A549 (cell line): ENCODE data around the gene FER. TPM values are rescaled to one million over a fixed set of nuclear protein-coding genes. Genes with fewer than 3 reads are reported as not detected.

Experiments used
- ATAC-seq, 2 experiments: fragments of 200-7000 bp in 1 of 2; fragments of >200 bp in 1 of 2; cut with Nextera tagmentation in 1 of 2; cut with Tn5 transposase in 1 of 2; 3 replicates each; pipeline versions ENCODE4 v1.8.0 to v1.9.1; 2018 to 2020; ENCODE audit warnings: mild to moderate bottlenecking in 1 of 2, moderate library complexity in 1 of 2
- CTCF ChIA-PET: fragments of 300-600 bp; sonication (Branson Sonifier 250); formaldehyde crosslinking; extraction: SDS; loops from one replicate; lab custom pipeline; 2021; ENCODE audit warnings: antibody characterized with exemption, inconsistent platforms; lab: Yijun Ruan, JAX
- POLR2A ChIA-PET: fragments of 350-600 bp; formaldehyde crosslinking; extraction: SDS; loops from one replicate; lab custom pipeline; 2021; ENCODE audit warnings: antibody characterized with exemption, inconsistent platforms; lab: Yijun Ruan, JAX
- DNase-seq, 2 experiments: peaks; one replicate each; pipeline versions ENCODE4 v3.0.0 to v3.0.0-alpha.2; 2011 to 2016; ENCODE audit warnings: low read depth in 1 of 2, low spot score in 1 of 2
- FAIRE-seq: peaks from 2 replicates; lab custom pipeline; 2011; peaks lifted over from hg19 to GRCh38; lab: Jason Lieb, UNC
- H3K27ac ChIP-seq, 2 experiments: fragments of >200 bp; sonication (Bioruptor Twin); formaldehyde crosslinking; 3 replicates each; pipeline ENCODE4 v1.5.1; 2016 to 2017
- H3K4me1 ChIP-seq: fragments of >200 bp; sonication (Bioruptor Twin); formaldehyde crosslinking; 3 replicates; pipeline ENCODE4 v1.6.1; 2016
- H3K4me2 ChIP-seq: fragments of >200 bp; sonication (Bioruptor Twin); formaldehyde crosslinking; 3 replicates; pipeline ENCODE4 v1.6.1; 2016
- H3K4me3 ChIP-seq: fragments of >200 bp; sonication (Bioruptor Twin); formaldehyde crosslinking; 3 replicates; pipeline ENCODE4 v1.5.1; 2016
- H3K9me3 ChIP-seq: fragments of >200 bp; sonication (Bioruptor Twin); formaldehyde crosslinking; 3 replicates; pipeline ENCODE4 v1.6.1; 2016
- ATOH8 ChIP-seq: fragments of 250-450 bp; sonication (Bioruptor Pico); IDR thresholded peaks from 2 replicates; pipeline ENCODE4 v1.5.0; 2020; ENCODE audit warnings: low read depth, mild to moderate bottlenecking, moderate library complexity
- BHLHE40 ChIP-seq: IDR thresholded peaks from 2 replicates; pipeline ENCODE4 v1.6.1; 2012; ENCODE audit warnings: low read depth, low read length, inconsistent platforms
- CBX2 ChIP-seq: fragments of 200-600 bp; sonication (generic); IDR thresholded peaks from 2 replicates; pipeline ENCODE4 v1.6.1; 2016; ENCODE audit warnings: low read depth, mild to moderate bottlenecking, borderline replicate concordance
- EHMT2 ChIP-seq: fragments of 200-600 bp; sonication (generic); IDR thresholded peaks from 2 replicates; pipeline ENCODE4 v1.6.1; 2016; ENCODE audit warnings: antibody characterized with exemption, low read depth, mild to moderate bottlenecking, moderate library complexity
- ELK1 ChIP-seq: fragments of 150-350 bp; IDR thresholded peaks from 2 replicates; pipeline ENCODE4 v1.6.1; 2014; ENCODE audit warnings: low read depth, mild to moderate bottlenecking, low read length
- EP300 ChIP-seq, 2 experiments: fragments of >200 bp; sonication (Bioruptor Twin); formaldehyde crosslinking; IDR thresholded peaks; 2 replicates in 1 of 2; 3 replicates in 1 of 2; pipeline ENCODE4 v1.6.1; 2016 to 2017
- ESRRA ChIP-seq: fragments of 150-350 bp; IDR thresholded peaks from 2 replicates; pipeline ENCODE4 v1.6.1; 2014; ENCODE audit warnings: mild to moderate bottlenecking, low read length, borderline replicate concordance
- FOSB ChIP-seq: fragments of 250-450 bp; sonication (Bioruptor Pico); IDR thresholded peaks from 2 replicates; pipeline ENCODE4 v1.5.0; 2020; ENCODE audit warnings: mild to moderate bottlenecking, moderate library complexity
- FOSL2 ChIP-seq, 2 experiments: fragments of 450-650 bp in 1 of 2; fragments of >200 bp in 1 of 2; sonication (Bioruptor Twin) in 1 of 2; formaldehyde crosslinking; IDR thresholded peaks; 2 replicates each; pipeline versions ENCODE4 v1.5.0 to v1.6.1; 2016 to 2020; ENCODE audit warnings: mild to moderate bottlenecking in 1 of 2, moderate library complexity in 1 of 2
- HEYL ChIP-seq: fragments of 250-450 bp; sonication (Bioruptor Pico); IDR thresholded peaks from 2 replicates; pipeline ENCODE4 v1.8.0; 2021; ENCODE audit warnings: mild to moderate bottlenecking, moderate library complexity
- HOXB5 ChIP-seq: fragments of 250-450 bp; sonication (Bioruptor Pico); IDR thresholded peaks from 2 replicates; pipeline ENCODE4 v1.5.0; 2020; ENCODE audit warnings: mild to moderate bottlenecking, moderate library complexity
- KDM1A ChIP-seq: fragments of 200-600 bp; sonication (generic); IDR thresholded peaks from 2 replicates; pipeline ENCODE4 v1.6.1; 2016; ENCODE audit warnings: low read depth, mild to moderate bottlenecking
- MAFK ChIP-seq: fragments of 450-650 bp; IDR thresholded peaks from 2 replicates; pipeline ENCODE4 v1.6.1; 2014; ENCODE audit not compliant: partially characterized antibody
- NFE2L2 ChIP-seq: fragments of 150-350 bp; conservative IDR thresholded peaks from 2 replicates; pipeline ENCODE4 v1.6.1; 2014; ENCODE audit warnings: low read length
- POLR2A ChIP-seq: IDR thresholded peaks from 2 replicates; pipeline ENCODE4 v1.6.1; 2012; ENCODE audit warnings: mild to moderate bottlenecking, low read length
- RCOR1 ChIP-seq: fragments of 150-350 bp; IDR thresholded peaks from 2 replicates; pipeline ENCODE4 v1.6.1; 2014; ENCODE audit warnings: antibody characterized with exemption, low read length, low read depth
- ZC3H11A ChIP-seq: fragments of 450-650 bp; IDR thresholded peaks from 2 replicates; pipeline ENCODE4 v1.6.1; 2014; ENCODE audit warnings: antibody characterized with exemption, mild to moderate bottlenecking
- ZNF302 ChIP-seq: fragments of 250-450 bp; sonication (Bioruptor Pico); IDR thresholded peaks from 2 replicates; pipeline ENCODE4 v1.9.0; 2021; ENCODE audit warnings: inconsistent platforms, mild to moderate bottlenecking, moderate library complexity
- ZSCAN20 ChIP-seq: fragments of 250-450 bp; sonication (Bioruptor Pico); IDR thresholded peaks from 2 replicates; pipeline ENCODE4 v1.8.0; 2022; ENCODE audit warnings: mild to moderate bottlenecking, moderate library complexity
- WGBS: methylation state at CpG from one replicate; pipeline ENCODE4 v1.1.6; 2017; ENCODE audit errors: missing lambda C conversion rate; 5-methylcytosine and 5-hydroxymethylcytosine counted together
- polyA plus RNA-seq, 4 experiments: library from polyadenylated mRNA; depleted of rRNA in 3 of 4; stranded (reverse); fragments of >200 nt; fragmentation: RNase III in 1 of 4; extraction: RNeasy Plus Mini Kit Qiagen cat#74134 plus additional on column Dnase treatment in 1 of 4; gene quantifications; 2 replicates in 3 of 4; 3 replicates in 1 of 4; pipeline ENCODE4 v1.2.3, GENCODE V29; 2011 to 2017
- TF ChIP-seq, protein P1 (sequence below): IDR thresholded peaks from 2 replicates; pipeline ENCODE4 v1.6.1; 2012; ENCODE audit warnings: low read depth, borderline replicate concordance
- TF ChIP-seq, protein P2 (sequence below): fragments of 450-650 bp; IDR thresholded peaks from 2 replicates; pipeline ENCODE4 v1.6.1; 2014; ENCODE audit warnings: antibody characterized with exemption

Gene FER
- polyA plus RNA-seq, 2 of the 4 experiments (the other 2 are of a cell fraction): 3.6 to 12.3 TPM

- CTCF ChIA-PET: no interaction called here
- POLR2A ChIA-PET: no interaction called here
Observed at GRCh38 chr5:109034306-109034705, 286.6 kb downstream of the FER start.

GRCh38 chr5:109035436-109035835, 287.7 kb downstream of the FER start:
- Histone ChIP-seq H3K4me1 (peaks cover 7% of the 10 kb centered on the region; the same call in 2 of the 3 replicates), H3K4me2 (no peak overlapping the region), H3K9me3 (no peaks in the 10 kb centered on the region), H3K27ac (no peak overlapping the region), H3K4me3 (no peak overlapping the region)
- 82% methylated on average over 4 of the region's 4 CpGs for WGBS
- ChIA-PET POLR2A (no interaction called here), CTCF (no interaction called here)
- TF ChIP-seq ELK1: no peak
- FAIRE-seq (no peak), ATAC-seq (no peak), DNase-seq (no peak)

More at GRCh38 chr5:109034306-109034705, 286.6 kb downstream of the FER start:
- no peak for FAIRE-seq
- Histone ChIP-seq H3K27ac (no peak overlapping the region), H3K4me1 (peaks cover 7% of the 10 kb centered on the region; the same call in 2 of the 3 replicates), H3K4me2 (no peak overlapping the region), H3K4me3 (no peak overlapping the region), H3K9me3 (no peaks in the 10 kb centered on the region)
- ATAC-seq: no peak
- no peak for DNase-seq
- WGBS: 35% methylated on average over 1 of the region's 1 CpG
- no peak for TF ChIP-seq RCOR1
- TF ChIP-seq ESRRA: no peak
- no peak for TF ChIP-seq KDM1A
- TF ChIP-seq, protein P1, sequence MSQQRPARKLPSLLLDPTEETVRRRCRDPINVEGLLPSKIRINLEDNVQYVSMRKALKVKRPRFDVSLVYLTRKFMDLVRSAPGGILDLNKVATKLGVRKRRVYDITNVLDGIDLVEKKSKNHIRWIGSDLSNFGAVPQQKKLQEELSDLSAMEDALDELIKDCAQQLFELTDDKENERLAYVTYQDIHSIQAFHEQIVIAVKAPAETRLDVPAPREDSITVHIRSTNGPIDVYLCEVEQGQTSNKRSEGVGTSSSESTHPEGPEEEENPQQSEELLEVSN: no peak
- no peak for TF ChIP-seq CBX2
- TF ChIP-seq HOXB5: no peak
- TF ChIP-seq EP300 (IDR thresholded peaks at IDR 0.05): no peak
- no peak for TF ChIP-seq FOSB
- no peak for TF ChIP-seq POLR2A
- TF ChIP-seq ZSCAN20 (CRISPR knock-in tag): no peak
- no peak for TF ChIP-seq EHMT2
- TF ChIP-seq, protein P2, sequence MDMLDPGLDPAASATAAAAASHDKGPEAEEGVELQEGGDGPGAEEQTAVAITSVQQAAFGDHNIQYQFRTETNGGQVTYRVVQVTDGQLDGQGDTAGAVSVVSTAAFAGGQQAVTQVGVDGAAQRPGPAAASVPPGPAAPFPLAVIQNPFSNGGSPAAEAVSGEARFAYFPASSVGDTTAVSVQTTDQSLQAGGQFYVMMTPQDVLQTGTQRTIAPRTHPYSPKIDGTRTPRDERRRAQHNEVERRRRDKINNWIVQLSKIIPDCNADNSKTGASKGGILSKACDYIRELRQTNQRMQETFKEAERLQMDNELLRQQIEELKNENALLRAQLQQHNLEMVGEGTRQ: no peak
- TF ChIP-seq ZC3H11A: no peak
- no peak for TF ChIP-seq BHLHE40
- no peak for TF ChIP-seq ATOH8
- TF ChIP-seq MAFK: no peak
- TF ChIP-seq NFE2L2: no peak
- no peak for TF ChIP-seq ZNF302 (CRISPR knock-in tag)

- H3K9me3 ChIP-seq: no peaks in the 10 kb centered on the region
- FAIRE-seq (no peak), ATAC-seq (no peak), DNase-seq (no peak)
- TF ChIP-seq MAFK (peak; percentile 51), FOSL2 (IDR thresholded peaks at IDR 0.05) (no peak), FOSL2 (CRISPR knock-in tag; IDR thresholded peaks at IDR 0.05) (peak; percentile 54; the same call in 1 of the 2 replicates), HEYL (CRISPR knock-in tag) (no peak)
- no peak overlapping the region for H3K4me3 ChIP-seq
- no peak overlapping the region for H3K4me2 ChIP-seq
- 51% methylated on average over 2 of the region's 2 CpGs for WGBS
- ChIA-PET POLR2A (no interaction called here), CTCF (no interaction called here)
- H3K27ac ChIP-seq: no peak overlapping the region
- peaks cover 7% of the 10 kb centered on the region; the same call in 2 of the 3 replicates for H3K4me1 ChIP-seq
Observed at GRCh38 chr5:109038209-109038840, 290.6 kb downstream of the FER start.
